HepG2 (cell line): ENCODE results near the gene C1QTNF12. TPM values are rescaled to one million over a fixed set of nuclear protein-coding genes. Genes with fewer than 3 reads are reported as not detected.

ENCODE experiments used
- AKAP8 ChIP-seq: sonication (generic); formaldehyde crosslinking; IDR thresholded peaks from 2 replicates; pipeline ENCODE4 v1.5.1; 2020; ENCODE audit warnings: mild to moderate bottlenecking, missing genetic modification reagents
- FOXP1 ChIP-seq, 2 experiments: fragments of 450-650 bp in 1 of 2; IDR thresholded peaks; 2 replicates each; pipeline ENCODE4 v1.6.1; 2017 to 2018; ENCODE audit warnings: antibody characterized with exemption in 1 of 2
- IRF1 ChIP-seq: sonication (generic); formaldehyde crosslinking; IDR thresholded peaks from 2 replicates; pipeline ENCODE4 v1.4.0; 2020; ENCODE audit warnings: low read depth, mild to moderate bottlenecking, missing genetic modification reagents
- MXD4 ChIP-seq: IDR thresholded peaks from 2 replicates; pipeline ENCODE4 v1.6.1; 2016; ENCODE audit warnings: mild to moderate bottlenecking, missing biosample characterization, missing genetic modification reagents
- NONO ChIP-seq, 2 experiments: fragments of 450-650 bp in 1 of 2; sonication (generic) in 1 of 2; formaldehyde crosslinking in 1 of 2; IDR thresholded peaks in 1 of 2; conservative IDR thresholded peaks in 1 of 2; 2 replicates each; pipeline versions ENCODE4 v1.6.1 to v1.8.0; 2017 to 2022; ENCODE audit warnings: mild to moderate bottlenecking in 1 of 2, missing genetic modification reagents in 1 of 2, moderate library complexity in 1 of 2
- STAG1 ChIP-seq: sonication (generic); formaldehyde crosslinking; IDR thresholded peaks from 2 replicates; pipeline ENCODE4 v1.4.0; 2020; ENCODE audit warnings: missing genetic modification reagents
- ZNF589 ChIP-seq: sonication (generic); formaldehyde crosslinking; conservative IDR thresholded peaks from 2 replicates; pipeline ENCODE4 v1.8.0; 2022; ENCODE audit warnings: mild to moderate bottlenecking, moderate library complexity, missing genetic modification reagents
- ZNF713 ChIP-seq: sonication (generic); formaldehyde crosslinking; IDR thresholded peaks from 2 replicates; pipeline ENCODE4 v1.4.0; 2020; ENCODE audit warnings: mild to moderate bottlenecking, missing genetic modification reagents
- polyA plus RNA-seq, 8 experiments: library from polyadenylated mRNA; depleted of rRNA in 3 of 8; stranded (reverse) in 7 of 8; unstranded in 1 of 8; fragments of >200 nt; fragmentation: Illumina TruSeq in 4 of 8; extraction: Trizol in 4 of 8; gene quantifications; 2 replicates each; pipeline versions ENCODE4 v1.2.1 to v1.2.3, GENCODE V29; 2011 to 2016; ENCODE audit warnings: low read depth in 4 of 8, missing spikeins in 1 of 8, mixed read lengths in 1 of 8; ENCODE audit not compliant: insufficient read depth in 1 of 8
- total RNA-seq, 5 experiments: library from RNA; depleted of rRNA; stranded (reverse); fragments of >200 nt; fragmentation: Illumina TruSeq; extraction: Trizol; gene quantifications; 2 replicates each; pipeline ENCODE4 v1.2.3, GENCODE V29; 2016; ENCODE audit warnings: low read depth in 1 of 5
- TF ChIP-seq, protein P1 (sequence below): sonication (generic); formaldehyde crosslinking; IDR thresholded peaks from 2 replicates; pipeline ENCODE4 v1.4.0; 2020; ENCODE audit warnings: missing genetic modification reagents
- TF ChIP-seq, protein P2 (sequence below): sonication (generic); formaldehyde crosslinking; IDR thresholded peaks from 2 replicates; pipeline ENCODE4 v1.5.1; 2020; ENCODE audit warnings: missing genetic modification reagents, mild to moderate bottlenecking, borderline replicate concordance

The C1QTNF12 gene
- total and polyA plus RNA-seq, 2 of the 13 experiments (the other 11 are each of a cell fraction or from before 2014, with no cell fraction given), result 0.18 to 0.64 TPM

DNA sequence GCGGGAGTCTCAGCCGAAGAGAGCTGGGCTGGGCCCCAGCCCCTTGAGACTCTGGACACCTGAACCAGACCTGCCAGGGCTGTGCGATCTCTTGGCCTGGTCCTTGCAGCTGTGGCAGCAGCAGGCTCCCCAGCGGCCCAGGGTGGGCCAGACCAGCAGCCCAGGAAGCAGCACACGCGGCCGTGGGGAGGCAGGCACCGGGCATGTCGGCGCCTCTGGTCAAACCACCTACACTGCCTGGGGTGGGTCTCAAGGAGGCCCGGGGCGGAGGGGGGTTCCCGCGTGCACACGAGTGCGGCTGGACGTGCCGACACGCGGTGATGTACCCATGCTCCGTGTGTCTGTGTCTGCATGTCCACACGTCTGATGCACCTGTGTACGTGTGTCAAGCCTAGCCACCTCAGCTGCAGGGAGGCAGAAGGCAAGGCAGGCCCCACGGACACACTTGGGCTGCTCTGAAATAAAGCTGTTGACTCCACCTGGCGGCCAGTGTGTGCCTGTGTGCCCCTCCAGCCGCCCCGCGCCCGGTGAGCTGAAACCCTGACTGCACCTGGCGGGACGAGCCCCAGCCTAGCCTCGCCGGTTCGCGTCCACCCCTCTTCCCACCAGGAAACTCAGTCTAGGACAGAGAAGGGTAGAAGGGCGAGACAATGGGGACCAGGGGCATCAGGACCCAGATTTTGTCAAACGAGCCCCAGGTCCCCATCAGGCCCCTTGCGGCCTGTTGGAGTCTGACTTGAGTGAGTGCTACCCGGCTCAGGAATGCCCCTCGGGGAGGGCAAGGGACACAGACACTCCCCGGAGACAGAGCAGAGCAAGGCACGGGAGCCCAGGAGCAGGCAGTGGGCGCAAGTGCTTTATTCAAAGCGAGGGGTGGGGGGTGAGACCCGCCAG lies 45.3 kb upstream of the C1QTNF12 start (continued):
- TF ChIP-seq ZNF713 (CRISPR knock-in tag) (peak; percentile 72; the same call in 1 of the 2 replicates), IRF1 (CRISPR knock-in tag) (no peak), FOXP1 (IDR thresholded peaks at IDR 0.05) (no peak), FOXP1 (CRISPR knock-in tag; IDR thresholded peaks at IDR 0.05) (no peak), NONO (IDR thresholded peaks at IDR 0.05) (no peak), NONO (CRISPR knock-in tag; conservative IDR thresholded peaks at IDR 0.05) (peak; percentile 72; the same call in 1 of the 2 replicates), ZNF589 (CRISPR knock-in tag) (0 out of 2 replicates have a peak, but pooled peaks have one; percentile 41), AKAP8 (peak; percentile 91), STAG1 (CRISPR knock-in tag) (peak; percentile 86), MXD4 (CRISPR knock-in tag) (no peak)
- TF ChIP-seq, protein P1, sequence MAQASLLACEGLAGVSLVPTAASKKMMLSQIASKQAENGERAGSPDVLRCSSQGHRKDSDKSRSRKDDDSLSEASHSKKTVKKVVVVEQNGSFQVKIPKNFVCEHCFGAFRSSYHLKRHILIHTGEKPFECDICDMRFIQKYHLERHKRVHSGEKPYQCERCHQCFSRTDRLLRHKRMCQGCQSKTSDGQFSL (CRISPR knock-in tag), result no peak
- TF ChIP-seq, protein P2, sequence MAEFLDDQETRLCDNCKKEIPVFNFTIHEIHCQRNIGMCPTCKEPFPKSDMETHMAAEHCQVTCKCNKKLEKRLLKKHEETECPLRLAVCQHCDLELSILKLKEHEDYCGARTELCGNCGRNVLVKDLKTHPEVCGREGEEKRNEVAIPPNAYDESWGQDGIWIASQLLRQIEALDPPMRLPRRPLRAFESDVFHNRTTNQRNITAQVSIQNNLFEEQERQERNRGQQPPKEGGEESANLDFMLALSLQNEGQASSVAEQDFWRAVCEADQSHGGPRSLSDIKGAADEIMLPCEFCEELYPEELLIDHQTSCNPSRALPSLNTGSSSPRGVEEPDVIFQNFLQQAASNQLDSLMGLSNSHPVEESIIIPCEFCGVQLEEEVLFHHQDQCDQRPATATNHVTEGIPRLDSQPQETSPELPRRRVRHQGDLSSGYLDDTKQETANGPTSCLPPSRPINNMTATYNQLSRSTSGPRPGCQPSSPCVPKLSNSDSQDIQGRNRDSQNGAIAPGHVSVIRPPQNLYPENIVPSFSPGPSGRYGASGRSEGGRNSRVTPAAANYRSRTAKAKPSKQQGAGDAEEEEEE (CRISPR knock-in tag), result no peak
- TF ChIP-seq, all 625 proteins: peak for 67
